ENCODE results near the gene SURF1. TPM values are rescaled to one million over a fixed set of nuclear protein-coding genes. Genes with fewer than 3 reads are reported as not detected.

The SURF1 gene
- total and polyA plus RNA-seq, 2 donors (not counting 1 experiment from before 2014, with no cell fraction given): 44.1 to 54.5 TPM

DNA sequence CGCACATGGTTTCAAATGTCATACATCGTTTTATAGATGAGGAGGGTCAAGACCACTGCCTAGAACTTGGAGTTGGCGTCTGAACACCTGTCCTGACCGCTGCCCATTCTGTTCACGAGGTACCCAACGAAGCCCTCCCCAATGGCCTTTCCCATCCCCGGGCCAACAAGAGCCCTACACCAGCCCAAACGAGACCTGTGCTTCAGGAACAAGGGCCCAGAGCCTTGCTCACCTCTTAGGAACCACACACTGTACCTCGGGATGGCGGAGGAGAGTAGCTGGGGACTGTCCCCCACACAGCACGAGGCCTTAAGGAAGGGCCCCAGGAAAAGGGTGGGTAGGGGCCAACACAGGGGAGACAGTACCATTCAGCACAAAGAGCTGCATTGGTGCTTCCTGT lies 23.3 kb downstream of the SURF1 start:
- no peak overlapping the region for H3K9ac ChIP-seq (ENCODE audit: low read length)
- intact Hi-C loops (cut with micrococcal nuclease): no loop called here
- no peaks in the 10 kb centered on the region for H3K27me3 Mint-ChIP-seq
- CTCF ChIA-PET: no interaction called here
- H3K27ac ChIP-seq (ENCODE audit: low read length in 2 of 2): no peak overlapping the region
- peaks cover 46% of the 10 kb centered on the region for H4K20me1 ChIP-seq (ENCODE audit: control insufficient read depth, insufficient read depth, low read length, poor library complexity, severe bottlenecking)
- peaks cover 33% of the 10 kb centered on the region for H3K4me1 Mint-ChIP-seq
- H3K36me3 ChIP-seq (replicated peaks in 1 of 2; ENCODE audit: control extremely low read depth in 1 of 2, control insufficient read depth in 1 of 2, extremely low read depth in 1 of 2, insufficient read depth in 2 of 2, low read length in 1 of 2): peaks cover 3 to 41% of the 10 kb centered on the region in 2 experiments
- peaks cover 0 to 4% (median 0%) of the 10 kb centered on the region in 3 donors for H3K9me3 ChIP-seq (ENCODE audit: control extremely low read depth in 1 of 3, control insufficient read depth in 2 of 3, insufficient read depth in 1 of 3, low read length in 2 of 3)
- DNase-seq (no peak), ATAC-seq (ENCODE audit: low read depth) (no peak)
- POLR2A ChIA-PET: no interaction called here
- 98% methylated on average over 11 of the region's 11 CpGs for WGBS (ENCODE audit: insufficient coverage)
- peaks cover 32% of the 10 kb centered on the region for H3K79me2 ChIP-seq (ENCODE audit: control insufficient read depth, insufficient read depth, low read length)
- TF ChIP-seq, protein P1, sequence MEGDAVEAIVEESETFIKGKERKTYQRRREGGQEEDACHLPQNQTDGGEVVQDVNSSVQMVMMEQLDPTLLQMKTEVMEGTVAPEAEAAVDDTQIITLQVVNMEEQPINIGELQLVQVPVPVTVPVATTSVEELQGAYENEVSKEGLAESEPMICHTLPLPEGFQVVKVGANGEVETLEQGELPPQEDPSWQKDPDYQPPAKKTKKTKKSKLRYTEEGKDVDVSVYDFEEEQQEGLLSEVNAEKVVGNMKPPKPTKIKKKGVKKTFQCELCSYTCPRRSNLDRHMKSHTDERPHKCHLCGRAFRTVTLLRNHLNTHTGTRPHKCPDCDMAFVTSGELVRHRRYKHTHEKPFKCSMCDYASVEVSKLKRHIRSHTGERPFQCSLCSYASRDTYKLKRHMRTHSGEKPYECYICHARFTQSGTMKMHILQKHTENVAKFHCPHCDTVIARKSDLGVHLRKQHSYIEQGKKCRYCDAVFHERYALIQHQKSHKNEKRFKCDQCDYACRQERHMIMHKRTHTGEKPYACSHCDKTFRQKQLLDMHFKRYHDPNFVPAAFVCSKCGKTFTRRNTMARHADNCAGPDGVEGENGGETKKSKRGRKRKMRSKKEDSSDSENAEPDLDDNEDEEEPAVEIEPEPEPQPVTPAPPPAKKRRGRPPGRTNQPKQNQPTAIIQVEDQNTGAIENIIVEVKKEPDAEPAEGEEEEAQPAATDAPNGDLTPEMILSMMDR (IDR thresholded peaks at IDR 0.05): no peak
- no peak for TF ChIP-seq EZH2 (IDR thresholded peaks at IDR 0.05; ENCODE audit: borderline replicate concordance, insufficient read depth, low read depth, low read length, poor library complexity, severe bottlenecking)
- no peak overlapping the region for H2AFZ ChIP-seq (ENCODE audit: insufficient read depth, low read depth, low read length, poor library complexity, severe bottlenecking)
- peaks cover 13 to 26% of the 10 kb centered on the region in 2 donors for H3K4me1 ChIP-seq (ENCODE audit: control insufficient read depth in 2 of 2, insufficient read depth in 2 of 2, low read length in 2 of 2)
- no peak overlapping the region for H3K4me3 ChIP-seq (ENCODE audit: control extremely low read depth in 1 of 5, extremely low read depth in 1 of 5, insufficient read depth in 1 of 5, low read depth in 2 of 5, low read length in 4 of 5)
- H3K27ac Mint-ChIP-seq: no peak overlapping the region
- no peaks in the 10 kb centered on the region for H3K9me3 Mint-ChIP-seq (ENCODE audit: insufficient read depth)
- no peaks in the 10 kb centered on the region for H3K27me3 ChIP-seq (replicated peaks in 1 of 4; ENCODE audit: control extremely low read depth in 1 of 4, control insufficient read depth in 3 of 4, insufficient read depth in 4 of 4, low read length in 3 of 4)
- H3K4me3 Mint-ChIP-seq: no peak overlapping the region
- H3K4me2 ChIP-seq (replicated peaks; ENCODE audit: low read depth, low read length, poor library complexity, severe bottlenecking): no peak overlapping the region

DNA sequence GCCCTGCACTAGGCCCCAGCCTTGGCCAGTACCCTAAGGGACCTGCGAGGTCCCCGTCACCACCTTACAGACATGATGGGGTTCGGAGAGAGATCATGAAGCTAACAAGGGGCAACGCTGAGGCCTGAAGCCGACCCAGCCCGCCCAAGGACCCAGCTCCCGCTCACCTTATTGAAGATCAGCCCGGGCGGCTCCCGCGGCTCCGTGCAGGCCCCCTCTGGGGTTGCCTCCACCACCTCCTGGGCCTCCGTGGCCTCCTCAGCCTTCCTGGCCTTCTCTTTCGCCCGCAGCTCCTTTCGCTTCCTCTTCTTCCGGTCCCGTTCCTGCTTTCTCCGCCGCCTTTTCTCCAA lies 23.9 kb downstream of the SURF1 start:
- H3K9me3 ChIP-seq (ENCODE audit: control extremely low read depth in 1 of 3, control insufficient read depth in 2 of 3, insufficient read depth in 1 of 3, low read length in 2 of 3): peaks cover 0 to 4% (median 0%) of the 10 kb centered on the region in 3 donors
- no peak overlapping the region for H3K9ac ChIP-seq (ENCODE audit: low read length)
- intact Hi-C loops (cut with micrococcal nuclease): no loop called here
- no peak overlapping the region for H3K27ac ChIP-seq (ENCODE audit: low read length in 2 of 2)
- Mint-ChIP-seq H3K27ac (peak overlapping the region; percentile 21), H3K27me3 (no peaks in the 10 kb centered on the region), H3K9me3 (ENCODE audit: insufficient read depth) (no peaks in the 10 kb centered on the region), H3K4me1 (peaks cover 31% of the 10 kb centered on the region), H3K4me3 (no peak overlapping the region)
- no peak overlapping the region for H3K4me3 ChIP-seq (ENCODE audit: control extremely low read depth in 1 of 5, extremely low read depth in 1 of 5, insufficient read depth in 1 of 5, low read depth in 2 of 5, low read length in 4 of 5)
- no peak overlapping the region for H3K4me2 ChIP-seq (replicated peaks; ENCODE audit: low read depth, low read length, poor library complexity, severe bottlenecking)
- no peaks in the 10 kb centered on the region for H3K27me3 ChIP-seq (replicated peaks in 1 of 4; ENCODE audit: control extremely low read depth in 1 of 4, control insufficient read depth in 3 of 4, insufficient read depth in 4 of 4, low read length in 3 of 4)
- H3K4me1 ChIP-seq (ENCODE audit: control insufficient read depth in 2 of 2, insufficient read depth in 2 of 2, low read length in 2 of 2): peaks cover 13 to 26% of the 10 kb centered on the region in 2 donors
- peak; percentile 7 for DNase-seq
- H3K79me2 ChIP-seq (ENCODE audit: control insufficient read depth, insufficient read depth, low read length): peaks cover 27% of the 10 kb centered on the region
- no peak for TF ChIP-seq EZH2 (IDR thresholded peaks at IDR 0.05; ENCODE audit: borderline replicate concordance, insufficient read depth, low read depth, low read length, poor library complexity, severe bottlenecking)
- TF ChIP-seq, protein P1 (IDR thresholded peaks at IDR 0.05): no peak
- ChIA-PET CTCF (no interaction called here), POLR2A (no interaction called here)
- ATAC-seq (ENCODE audit: low read depth): no peak
- H4K20me1 ChIP-seq (ENCODE audit: control insufficient read depth, insufficient read depth, low read length, poor library complexity, severe bottlenecking): peaks cover 46% of the 10 kb centered on the region
- 98% methylated on average over 20 of the region's 20 CpGs for WGBS (ENCODE audit: insufficient coverage)
- H3K36me3 ChIP-seq (replicated peaks in 1 of 2; ENCODE audit: control extremely low read depth in 1 of 2, control insufficient read depth in 1 of 2, extremely low read depth in 1 of 2, insufficient read depth in 2 of 2, low read length in 1 of 2): peaks cover 3 to 44% of the 10 kb centered on the region in 2 experiments
- no peak overlapping the region for H2AFZ ChIP-seq (ENCODE audit: insufficient read depth, low read depth, low read length, poor library complexity, severe bottlenecking)

Measured in B cell (primary cell).